ENCODE results near the gene ENTPD8.

GRCh38 chr9:137467161-137467581 is 26.0 kb upstream of the ENTPD8 start:
- TF ChIP-seq CTCF (IDR thresholded peaks at IDR 0.05) (no peak), EZH2phosphoT487 (IDR thresholded peaks at IDR 0.05) (no peak), EZH2 (IDR thresholded peaks at IDR 0.05) (no peak)

All from neural progenitor cell (in vitro differentiated cells).